Measurements from ENCODE around the gene MTARC2. TPM values are rescaled to one million over a fixed set of nuclear protein-coding genes. Genes with fewer than 3 reads are reported as not detected.

Gene MTARC2
- polyA plus RNA-seq, 1 donor from 2014 or later: not detected

GRCh38 chr1:220757441-220757840, 9.3 kb downstream of the MTARC2 start:
- TF ChIP-seq TAF1 (IDR thresholded peaks at IDR 0.05; ENCODE audit: low read depth) (no peak), MXI1 (conservative IDR thresholded peaks at IDR 0.05; ENCODE audit: poor library complexity, severe bottlenecking) (no peak), REST (IDR thresholded peaks at IDR 0.05; ENCODE audit: borderline replicate concordance) (no peak), EZH2 (IDR thresholded peaks at IDR 0.05; ENCODE audit: borderline replicate concordance, insufficient read depth, low read length, poor library complexity, severe bottlenecking) (no peak), CTCF (IDR thresholded peaks at IDR 0.05; ENCODE audit: poor library complexity, severe bottlenecking) (no peak), SMC3 (conservative IDR thresholded peaks at IDR 0.05; ENCODE audit: poor library complexity) (no peak), RAD21 (conservative IDR thresholded peaks at IDR 0.05) (no peak), EP300 (conservative IDR thresholded peaks at IDR 0.05; ENCODE audit: poor library complexity, severe bottlenecking) (no peak), POLR2AphosphoS5 (IDR thresholded peaks at IDR 0.05) (no peak)
- Histone ChIP-seq H2AFZ (ENCODE audit: low read depth, low read length) (no peak overlapping the region), H3K4me2 (ENCODE audit: low read length) (no peak overlapping the region), H3K27ac (ENCODE audit: low read length) (no peak overlapping the region), H3K4me3 (ENCODE audit: low read length) (no peak overlapping the region), H3K27me3 (ENCODE audit: insufficient read depth, low read depth, low read length) (no peaks in the 10 kb centered on the region), H4K20me1 (ENCODE audit: insufficient read depth) (no peaks in the 10 kb centered on the region), H3F3A (ENCODE audit: insufficient read depth, low read length, poor library complexity, severe bottlenecking) (no peaks in the 10 kb centered on the region), H3K9ac (ENCODE audit: low read length) (no peak overlapping the region), H3K9me3 (ENCODE audit: low read length) (no peaks in the 10 kb centered on the region), H3K36me3 (ENCODE audit: insufficient read depth, low read length) (no peaks in the 10 kb centered on the region), H3K9me2 (ENCODE audit: insufficient read depth, low read length) (no peaks in the 10 kb centered on the region), H3K79me2 (replicated peaks; ENCODE audit: insufficient read depth, low read length) (no peaks in the 10 kb centered on the region)

- Histone ChIP-seq H3K4me3 (ENCODE audit: low read length) (no peak overlapping the region), H4K20me1 (ENCODE audit: insufficient read depth) (no peaks in the 10 kb centered on the region), H3K36me3 (ENCODE audit: insufficient read depth, low read length) (no peaks in the 10 kb centered on the region), H3K27me3 (ENCODE audit: insufficient read depth, low read depth, low read length) (no peaks in the 10 kb centered on the region), H3K9me3 (ENCODE audit: low read length) (no peaks in the 10 kb centered on the region), H3K9me2 (ENCODE audit: insufficient read depth, low read length) (no peaks in the 10 kb centered on the region), H3K9ac (ENCODE audit: low read length) (no peak overlapping the region), H2AFZ (ENCODE audit: low read depth, low read length) (no peak overlapping the region), H3F3A (ENCODE audit: insufficient read depth, low read length, poor library complexity, severe bottlenecking) (no peaks in the 10 kb centered on the region), H3K27ac (ENCODE audit: low read length) (no peak overlapping the region), H3K79me2 (replicated peaks; ENCODE audit: insufficient read depth, low read length) (no peaks in the 10 kb centered on the region), H3K4me2 (ENCODE audit: low read length) (no peak overlapping the region)
- TF ChIP-seq TAF1 (IDR thresholded peaks at IDR 0.05; ENCODE audit: low read depth) (no peak), CTCF (IDR thresholded peaks at IDR 0.05; ENCODE audit: poor library complexity, severe bottlenecking) (no peak)
These were observed 11.0 kb downstream of the MTARC2 start for GRCh38 chr1:220759147-220759546.
